NCI-H510A treated with DMSO at 0.1 percent for 48 hours (cell line): ENCODE measurements around the gene SP110.

Source experiments
- DNase-seq: peaks from one replicate; lab custom pipeline; 2025; lab: John Stamatoyannopoulos, UW

Gene SP110

DNA sequence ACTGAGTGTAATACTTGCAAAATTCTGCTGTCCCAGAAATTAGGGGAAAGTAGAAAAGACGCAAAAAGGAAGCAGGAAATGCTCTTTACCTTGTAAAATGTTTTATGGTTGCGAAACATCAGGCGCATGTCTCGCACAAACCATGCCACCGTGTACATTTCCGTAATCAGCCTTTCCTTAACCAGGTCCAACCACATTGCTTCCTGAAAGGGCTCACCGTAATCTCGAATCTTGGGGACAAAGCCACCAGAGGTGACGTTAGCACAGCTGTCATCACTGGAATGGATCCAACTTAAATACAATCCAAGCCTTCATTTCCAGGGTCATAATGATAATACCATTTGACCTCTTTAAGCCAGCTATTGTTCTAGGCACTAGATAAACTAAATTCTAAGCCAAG, 49.3 kb downstream of the SP110 start:
- peak; percentile 95 for DNase-seq

DNA sequence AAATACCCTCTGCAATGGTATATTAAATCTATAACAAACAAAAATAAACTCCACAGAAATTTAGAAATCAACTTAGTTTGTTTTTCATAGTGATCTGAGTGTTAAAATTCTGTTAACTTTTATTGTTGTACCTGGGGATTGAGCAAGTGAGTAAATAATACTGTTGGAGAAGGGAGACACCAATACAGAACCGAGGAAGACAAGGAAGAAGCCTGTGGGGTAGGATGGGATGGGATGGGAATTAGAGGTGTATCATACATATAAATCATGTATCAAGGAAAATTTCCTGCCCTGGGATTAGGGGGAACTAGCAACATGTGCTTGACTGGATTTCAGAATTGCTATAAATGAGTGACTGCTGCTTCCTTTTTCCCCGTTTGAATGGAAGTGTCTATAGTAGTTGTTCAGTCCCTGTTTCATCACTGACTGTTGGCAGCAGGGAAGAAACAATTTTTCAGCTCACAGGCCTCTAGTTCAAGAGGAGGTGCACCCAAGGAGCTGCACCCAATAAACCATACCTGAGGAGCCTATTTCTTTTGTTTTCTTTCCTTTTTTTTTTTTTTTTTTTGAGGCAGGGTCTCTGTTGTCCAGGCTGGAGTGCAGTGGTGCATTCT, 53.1 kb downstream of the SP110 start:
- no peak for DNase-seq

DNA sequence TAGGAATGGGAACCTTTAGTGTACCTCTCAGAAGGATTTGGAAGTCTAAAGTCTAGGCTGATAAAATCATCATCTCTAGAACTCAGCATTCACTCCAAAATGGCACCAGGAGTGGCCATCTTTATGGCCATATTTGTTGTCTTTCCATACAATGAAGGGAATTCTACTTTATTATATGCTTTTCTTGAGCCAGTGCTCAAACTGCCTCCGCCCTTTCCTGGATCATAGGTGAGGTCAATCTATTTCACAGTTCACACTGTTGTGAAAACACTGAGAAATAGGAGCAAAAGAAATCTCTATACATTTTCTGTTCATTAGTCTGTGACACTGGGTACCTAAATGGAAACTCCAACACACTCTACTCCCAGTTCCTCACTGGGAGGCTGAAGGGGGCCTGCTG, 55.6 kb downstream of the SP110 start:
- no peak for DNase-seq

DNA sequence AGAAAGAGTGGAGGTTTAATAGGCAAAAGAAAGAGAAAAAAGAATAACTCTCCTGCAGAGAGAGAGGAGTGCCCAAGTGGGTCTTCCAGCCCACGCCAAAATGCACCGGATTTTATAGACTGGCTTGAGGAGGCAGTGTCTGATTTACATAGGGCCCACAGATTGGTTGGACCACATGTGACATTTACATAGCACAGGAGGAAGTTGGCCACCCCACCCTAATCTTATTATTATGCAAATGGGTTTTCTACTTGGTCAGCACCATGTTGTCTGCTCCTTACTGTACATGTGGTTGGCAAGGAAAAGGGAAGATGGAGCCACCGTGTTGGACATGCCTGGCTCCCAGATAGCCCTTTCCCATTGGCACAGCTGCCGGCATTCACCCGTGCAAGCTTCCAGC, 56.8 kb downstream of the SP110 start:
- no peak for DNase-seq

DNA sequence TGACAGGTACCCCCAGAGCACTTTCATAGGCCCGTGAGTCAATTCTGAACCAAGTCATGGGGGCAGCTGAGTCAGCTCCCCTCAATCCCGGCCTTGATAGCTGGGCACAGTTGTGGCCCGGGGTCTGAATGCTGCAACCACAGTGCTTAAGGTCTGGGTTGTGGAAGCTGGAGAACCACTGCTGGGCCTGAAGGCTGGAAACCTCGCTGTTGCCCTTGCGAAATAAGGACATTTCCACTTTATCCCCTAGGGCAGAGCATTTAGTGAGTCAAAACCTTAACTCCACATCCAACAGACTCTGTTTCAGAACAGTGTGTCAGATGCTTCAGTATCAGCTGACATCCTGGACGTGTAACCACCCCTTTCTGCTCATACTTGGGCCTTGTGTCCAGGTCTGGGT, 58.6 kb downstream of the SP110 start:
- DNase-seq, result no peak

GRCh38 chr2:230160112-230160660, 59.6 kb downstream of the SP110 start:
- peak; percentile 69 for DNase-seq

DNA sequence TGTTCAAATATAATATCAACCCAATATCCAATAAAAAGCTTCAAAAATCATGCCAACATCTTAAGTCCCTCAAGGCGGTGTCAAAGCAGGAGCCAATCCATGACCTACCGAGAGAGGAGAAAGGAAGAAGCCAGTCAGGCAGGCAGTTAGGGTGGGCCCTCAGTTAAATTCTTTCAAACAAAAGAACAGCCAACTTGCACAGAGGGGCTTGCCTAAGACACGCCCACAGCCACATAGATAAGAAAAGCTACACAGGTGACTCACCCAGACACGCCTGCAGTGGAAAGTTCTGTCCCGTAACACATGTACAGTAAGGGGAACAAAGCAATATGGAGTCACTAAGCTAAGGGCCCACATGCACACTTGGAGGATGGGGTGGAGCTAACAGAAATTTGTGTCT, 61.3 kb downstream of the SP110 start:
- DNase-seq, result no peak

GRCh38 chr2:230156782-230157699, 62.7 kb downstream of the SP110 start:
- DNase-seq, result no peak

- DNase-seq, result no peak
These were observed 64.4 kb downstream of the SP110 start for GRCh38 chr2:230155359-230155758.

DNA sequence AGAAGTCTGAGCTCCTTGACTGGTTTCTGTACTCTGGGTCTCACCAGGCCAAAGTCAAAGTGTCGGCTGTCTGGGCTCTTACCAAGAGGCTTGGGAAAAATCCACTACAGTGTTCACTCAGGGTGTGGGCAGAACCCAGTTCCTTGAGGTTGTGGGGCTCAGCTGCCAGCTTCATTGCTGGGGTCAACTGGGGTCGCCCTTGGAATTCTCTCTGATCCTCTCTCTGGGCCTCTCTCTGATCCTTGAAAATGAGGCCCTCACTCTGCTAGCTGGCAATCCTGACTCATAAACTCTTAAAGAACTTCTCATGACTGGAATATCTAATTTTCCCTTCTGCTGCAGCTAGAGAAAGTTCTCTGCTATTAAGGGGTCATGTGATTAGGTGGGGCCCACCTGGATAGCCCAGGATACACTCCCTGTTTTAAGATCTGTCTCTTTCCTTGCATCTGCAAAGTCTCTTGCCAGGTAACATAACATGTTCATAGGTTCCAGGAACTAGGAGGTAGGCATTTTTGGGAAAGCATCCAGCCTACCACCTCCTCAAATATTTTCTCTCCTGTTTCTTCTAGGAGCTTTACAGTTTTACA, 66.3 kb downstream of the SP110 start:
- no peak for DNase-seq

GRCh38 chr2:230152334-230152733, 67.5 kb downstream of the SP110 start:
- DNase-seq, result no peak

GRCh38 chr2:230144355-230144754, 75.4 kb downstream of the SP110 start:
- no peak for DNase-seq

DNA sequence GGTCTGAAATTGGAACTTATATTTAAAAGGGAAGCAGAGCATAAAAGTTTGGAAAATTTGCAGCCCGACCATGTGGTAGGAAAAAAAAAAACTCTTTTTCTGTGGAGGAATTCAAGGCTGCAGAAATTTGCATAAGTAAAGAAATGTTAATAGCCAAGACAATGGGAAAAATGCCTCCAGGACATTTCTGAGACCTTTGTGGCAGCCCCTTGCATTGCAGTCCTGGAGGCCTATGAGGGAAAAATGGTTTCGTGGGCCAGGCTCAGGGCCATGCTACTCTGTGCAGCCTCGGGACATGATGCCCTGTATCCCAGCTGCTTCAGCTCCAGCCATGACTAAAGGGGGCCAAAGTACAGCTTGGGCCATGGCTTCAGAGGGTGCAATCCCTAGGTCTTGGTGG, 79.1 kb downstream of the SP110 start:
- no peak for DNase-seq

- no peak for DNase-seq
These were observed 81.8 kb downstream of the SP110 start for GRCh38 chr2:230137902-230138539.

- DNase-seq, result no peak
These were observed 84.7 kb downstream of the SP110 start for GRCh38 chr2:230135130-230135525.

- DNase-seq, result peak; percentile 26
These were observed 85.2 kb downstream of the SP110 start for GRCh38 chr2:230134496-230135129.

- no peak for DNase-seq
These were observed 88.4 kb downstream of the SP110 start for GRCh38 chr2:230131366-230131765.

DNA sequence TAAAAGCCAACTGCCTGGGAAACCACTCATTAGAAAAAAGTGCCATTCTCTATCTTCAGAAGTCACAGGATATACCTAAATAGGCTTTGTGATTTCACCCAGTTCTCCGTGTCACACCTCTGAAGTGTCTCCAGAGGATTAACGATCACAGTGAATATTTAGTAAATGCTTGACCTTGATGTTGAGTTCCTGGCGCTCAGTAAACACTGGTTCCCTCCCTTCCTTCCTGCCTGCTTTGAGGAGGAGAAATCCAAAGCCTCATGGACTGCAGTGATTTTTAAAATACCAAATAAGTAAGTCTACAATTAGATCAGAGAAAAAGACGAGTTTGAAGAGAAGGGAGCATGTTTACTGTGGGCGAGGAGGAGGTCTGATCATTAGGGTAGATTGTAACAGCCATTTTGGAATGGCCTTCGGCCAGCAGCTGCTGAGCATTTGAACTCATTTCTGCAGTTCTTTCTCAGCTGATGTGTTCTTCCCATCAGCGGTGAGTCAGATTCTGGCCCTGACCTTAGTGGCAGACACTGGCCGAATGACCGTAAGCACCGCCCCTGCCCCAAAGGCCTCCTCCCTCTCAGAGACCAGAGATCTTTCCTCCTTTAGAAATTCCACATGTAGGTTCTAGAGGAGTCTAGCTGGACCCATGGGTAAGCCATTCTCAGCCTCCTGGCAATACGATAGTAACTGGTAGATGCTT, 89.0 kb downstream of the SP110 start:
- peak; percentile 48 for DNase-seq

GRCh38 chr2:230129343-230129742, 90.4 kb downstream of the SP110 start:
- peak; percentile 18 for DNase-seq

- no peak for DNase-seq
These were observed 91.0 kb downstream of the SP110 start for GRCh38 chr2:230128623-230129342.

- no peak for DNase-seq
These were observed 92.6 kb downstream of the SP110 start for GRCh38 chr2:230127195-230127594.
